Endothelial cell of umbilical vein (primary cell): ENCODE data around the gene JAZF1.

Experiments
- CTCF ChIP-seq, 2 donors: IDR thresholded peaks; 1 replicate in 1 of 2; 2 replicates in 1 of 2; pipeline ENCODE4 v1.5.1; 2011; ENCODE audit warnings: low read length in 2 of 2, mild to moderate bottlenecking in 2 of 2, moderate library complexity in 2 of 2, control low read depth in 1 of 2, inconsistent platforms in 1 of 2, low read depth in 1 of 2; ENCODE audit not compliant: insufficient read depth in 1 of 2; ENCODE audit errors: extremely low read depth in 1 of 2
- EZH2 ChIP-seq: IDR thresholded peaks from 2 replicates; pipeline ENCODE4 v1.6.1; 2012; ENCODE audit warnings: borderline replicate concordance, low read depth, mild to moderate bottlenecking, moderate library complexity, low read length, inconsistent platforms; ENCODE audit not compliant: severe bottlenecking
- MAX ChIP-seq: IDR thresholded peaks from 2 replicates; pipeline ENCODE4 v1.6.1; 2011; ENCODE audit not compliant: insufficient read depth, insufficient read length
- MYC ChIP-seq: IDR thresholded peaks from one replicate; pipeline ENCODE4 v1.6.1; 2011; ENCODE audit warnings: mild to moderate bottlenecking, low read depth, low read length
- POLR2A ChIP-seq: IDR thresholded peaks from 2 replicates; pipeline ENCODE4 v1.6.1; 2012; ENCODE audit warnings: low read depth, mild to moderate bottlenecking, control low read depth, low read length

- TF ChIP-seq EZH2 (no peak), CTCF (IDR thresholded peaks at IDR 0.05; ENCODE audit: extremely low read depth in 1 of 2, insufficient read depth in 1 of 2, low read depth in 1 of 2, low read length in 2 of 2) (no peak), POLR2A (no peak), MAX (no peak), MYC (no peak)
These were observed 49.7 kb upstream of the JAZF1 start for GRCh38 chr7:28230261-28230660.
